ENCODE measurements around the gene ZNF581.

DNA sequence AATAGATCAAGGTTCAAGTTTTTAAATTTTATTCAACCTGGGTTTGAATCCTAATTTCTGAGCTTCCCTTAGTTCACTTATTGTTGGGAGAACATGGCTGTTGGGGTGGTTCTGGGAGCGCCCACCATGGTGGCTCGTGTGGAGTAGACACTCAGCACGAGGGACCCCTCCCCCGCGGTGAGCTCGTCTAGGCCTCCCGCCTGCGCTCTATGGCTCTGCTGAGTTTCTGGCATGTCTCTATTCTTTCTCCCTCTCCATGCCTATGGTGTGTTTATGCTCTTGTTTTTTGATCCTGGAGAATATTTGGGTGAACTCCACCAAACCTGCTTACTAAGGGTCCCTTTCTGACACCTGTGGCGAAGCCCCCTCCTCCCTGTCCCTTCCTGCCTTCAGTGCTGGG lies 30.0 kb downstream of the ZNF581 start:
- TF ChIP-seq CTCF (IDR thresholded peaks at IDR 0.05) (no peak), POLR2A (IDR thresholded peaks at IDR 0.05) (no peak), EP300 (IDR thresholded peaks at IDR 0.05) (no peak)

All from ovary (tissue), 3 donors.